HG03135 (cell line): ENCODE results near the gene CCRL2.
"Not testable (repeated sequence)": the region's sequence is repeated elsewhere in the genome, so short reads cannot be mapped to it uniquely, and the experiment has no call there.

Experiments
- ATAC-seq: cut with Tn5 transposase; IDR thresholded peaks from one replicate; pipeline ENCODE4 v1.9.1; 2021; ENCODE audit warnings: mild to moderate bottlenecking, moderate library complexity; ENCODE audit not compliant: unreplicated experiment

The CCRL2 gene

GRCh38 chr3:46427404-46427803 is 20.3 kb downstream of the CCRL2 start:
- ATAC-seq = not testable (repeated sequence)

- ATAC-seq = no peak
Observed at GRCh38 chr3:46427916-46428833, 21.1 kb downstream of the CCRL2 start.

GRCh38 chr3:46429250-46429649 is 22.2 kb downstream of the CCRL2 start:
- no peak for ATAC-seq

GRCh38 chr3:46429671-46430070 is 22.6 kb downstream of the CCRL2 start:
- ATAC-seq = no peak

GRCh38 chr3:46430879-46431278 is 23.8 kb downstream of the CCRL2 start:
- not testable (repeated sequence) for ATAC-seq

- not testable (repeated sequence) for ATAC-seq
Observed at GRCh38 chr3:46431905-46432304, 24.8 kb downstream of the CCRL2 start.

GRCh38 chr3:46433118-46433517 is 26.1 kb downstream of the CCRL2 start:
- not testable (repeated sequence) for ATAC-seq

- ATAC-seq = no peak
Observed at GRCh38 chr3:46433841-46434240, 26.8 kb downstream of the CCRL2 start.

GRCh38 chr3:46435081-46435726 is 28.1 kb downstream of the CCRL2 start:
- ATAC-seq = no peak

- no peak for ATAC-seq
Observed at GRCh38 chr3:46438831-46439230, 31.8 kb downstream of the CCRL2 start.

GRCh38 chr3:46440531-46441294 is 33.7 kb downstream of the CCRL2 start:
- ATAC-seq = peak; percentile 74

GRCh38 chr3:46442576-46443530 is 35.8 kb downstream of the CCRL2 start:
- no peak for ATAC-seq

- ATAC-seq = no peak
Observed at GRCh38 chr3:46447228-46447985, 40.3 kb downstream of the CCRL2 start.

GRCh38 chr3:46448721-46449120 is 41.7 kb downstream of the CCRL2 start:
- no peak for ATAC-seq

- no peak for ATAC-seq
Observed at GRCh38 chr3:46449755-46450552, 42.9 kb downstream of the CCRL2 start.

- ATAC-seq = no peak
Observed at GRCh38 chr3:46453526-46454208, 46.6 kb downstream of the CCRL2 start.

- no peak for ATAC-seq
Observed at GRCh38 chr3:46454209-46454595, 47.1 kb downstream of the CCRL2 start.

- ATAC-seq = no peak
Observed at GRCh38 chr3:46454606-46455005, 47.5 kb downstream of the CCRL2 start.
